ENCODE data around the gene MRPL34. TPM values are rescaled to one million over a fixed set of nuclear protein-coding genes. Genes with fewer than 3 reads are reported as not detected.

MRPL34 gene
- 46.3 and 58.0 TPM in 2 replicates for total RNA-seq

DNA sequence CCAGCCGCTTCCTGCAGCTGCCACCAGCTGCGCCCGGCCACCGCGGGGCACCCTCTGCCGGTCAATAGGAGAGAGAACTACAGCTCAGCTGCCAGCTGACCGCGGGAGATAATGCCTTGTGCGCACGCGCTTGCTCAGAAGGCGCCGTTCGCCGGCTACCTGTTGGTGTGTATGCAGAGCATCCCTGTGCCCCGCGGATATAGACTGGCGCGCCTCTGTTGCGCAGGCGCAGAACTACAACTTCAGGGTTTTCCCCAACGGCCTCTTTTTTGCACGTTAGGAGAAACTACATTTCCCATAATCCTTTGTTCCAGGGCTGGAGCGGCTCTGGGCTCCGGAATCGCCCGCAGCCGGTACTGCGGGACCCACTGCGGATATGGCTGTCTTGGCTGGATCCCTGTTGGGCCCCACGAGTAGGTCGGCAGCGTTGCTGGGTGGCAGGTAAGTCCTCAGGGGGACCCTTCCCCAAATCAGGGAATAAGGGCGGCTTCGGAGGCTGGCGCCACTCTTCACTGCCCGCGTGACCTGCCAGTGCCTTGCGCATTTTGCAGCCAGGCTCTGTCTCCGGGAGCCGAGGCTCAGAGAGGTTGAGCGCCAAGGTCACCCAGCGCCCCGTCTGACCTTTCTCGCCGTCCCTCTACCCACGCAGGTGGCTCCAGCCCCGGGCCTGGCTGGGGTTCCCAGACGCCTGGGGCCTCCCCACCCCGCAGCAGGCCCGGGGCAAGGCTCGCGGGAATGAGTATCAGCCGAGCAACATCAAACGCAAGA lies at the start of gene MRPL34:
TSS of gene MRPL34 (plus strand) at position 356 of the 768 bp plus-strand sequence. CDS start at position 377, 21 bp downstream.

DNA sequence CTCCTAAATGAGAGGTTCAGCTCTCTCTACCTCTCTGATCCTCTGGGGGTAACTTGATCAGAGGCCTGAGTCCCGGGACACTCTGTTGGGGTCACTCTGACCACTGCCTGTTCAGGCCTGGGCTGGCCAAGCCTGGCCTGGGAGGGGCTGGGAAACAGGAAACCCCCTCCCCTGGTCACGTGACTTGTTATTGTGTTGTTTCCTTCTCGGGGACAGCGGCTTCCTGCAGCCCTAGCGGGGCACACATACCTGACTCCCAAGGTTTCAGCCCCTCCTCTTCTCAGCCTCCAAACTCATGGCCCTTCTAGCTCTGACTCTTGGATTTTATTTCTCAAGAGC lies 41.1 kb upstream of the MRPL34 start, which contains the start of gene USHBP1:
TSS of gene USHBP1 (minus strand) at position 105 of the 339 bp plus-strand sequence. CDS start 446 bp downstream, outside the sequence.

DNA sequence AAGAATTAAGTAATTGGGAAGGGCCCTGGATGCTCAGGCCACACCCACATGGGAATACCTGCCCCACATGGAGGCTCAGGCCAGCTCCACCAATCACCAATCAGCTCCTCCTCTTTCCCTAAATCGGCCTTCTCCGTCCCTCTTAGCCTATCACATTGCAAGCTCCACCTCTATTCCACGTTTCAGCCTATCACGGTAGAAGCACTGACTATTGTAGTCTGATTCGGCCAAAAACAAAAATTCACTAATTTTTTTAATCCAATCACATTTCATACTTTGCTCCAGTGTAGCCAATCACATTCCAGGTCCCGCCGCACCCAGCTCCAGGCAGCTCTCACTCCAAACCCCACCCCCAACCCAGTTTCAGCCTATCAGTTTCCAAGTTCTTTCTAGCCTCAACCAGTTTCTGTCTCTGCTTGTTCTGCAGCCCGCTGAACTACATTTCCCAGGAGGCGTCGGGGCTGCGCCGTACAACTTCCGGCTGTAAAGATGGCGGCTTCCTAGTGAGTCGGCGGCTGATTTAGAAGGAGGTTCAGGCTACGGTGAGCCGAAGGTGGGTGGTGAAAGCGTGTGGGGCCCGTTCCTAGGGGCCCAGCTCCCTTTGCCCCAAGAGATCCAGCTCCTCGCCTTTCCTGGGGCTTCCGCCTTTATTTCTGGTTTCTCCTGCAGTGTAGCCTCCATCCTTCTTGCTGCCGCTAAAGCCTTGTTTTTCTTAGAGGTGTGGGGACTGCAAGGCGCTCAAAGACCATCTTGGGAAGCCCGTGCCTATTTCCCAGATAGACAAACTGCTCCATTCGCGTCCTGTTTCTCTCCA lies 38.5 kb upstream of the MRPL34 start, which contains the start of gene BABAM1:
TSS of gene BABAM1 (plus strand) at position 469 of the 814 bp plus-strand sequence. CDS start 1,364 bp downstream, outside the sequence.

DNA sequence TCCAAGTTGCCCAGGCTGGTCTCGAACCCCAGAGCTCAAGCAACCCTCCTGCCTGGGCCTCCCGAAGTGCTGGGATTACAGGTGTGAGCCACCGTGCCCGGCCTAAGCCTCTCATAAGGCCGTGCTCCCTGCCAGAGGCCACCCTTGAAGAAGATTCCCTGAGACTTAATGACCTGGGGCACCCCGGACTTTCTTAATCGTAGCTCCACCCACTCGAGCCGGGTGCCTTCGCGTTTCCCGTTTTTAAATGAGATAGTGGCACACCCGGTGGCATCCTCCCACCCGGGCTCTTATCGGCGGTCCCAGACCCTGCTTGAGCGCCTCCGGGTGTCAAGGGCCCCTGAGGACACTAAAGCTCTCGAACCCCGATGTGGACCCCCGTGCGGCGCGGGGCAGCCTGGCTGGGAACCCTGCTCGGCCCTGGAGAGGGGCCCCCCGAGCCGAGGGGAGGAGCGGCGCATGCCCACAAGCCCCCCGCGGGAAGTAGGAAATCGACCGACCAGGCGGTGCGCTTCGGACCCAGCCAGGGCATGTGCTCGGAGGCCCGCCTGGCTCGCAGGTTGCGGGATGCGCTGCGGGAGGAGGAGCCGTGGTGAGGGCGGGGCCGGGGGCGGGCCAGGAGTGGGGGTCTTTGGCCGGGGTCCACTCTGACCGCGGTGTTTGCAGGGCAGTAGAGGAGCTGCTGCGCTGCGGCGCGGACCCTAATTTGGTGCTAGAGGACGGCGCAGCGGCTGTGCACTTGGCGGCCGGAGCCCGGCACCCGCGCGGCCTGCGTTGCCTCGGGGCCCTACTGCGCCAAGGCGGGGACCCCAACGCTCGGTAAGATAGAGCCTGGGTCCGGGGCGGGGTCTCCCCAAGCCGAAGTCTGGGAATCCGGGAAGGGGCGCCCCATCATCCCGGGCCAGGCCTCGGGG lies 24.0 kb upstream of the MRPL34 start, which contains the start of gene ANKLE1:
TSS of gene ANKLE1 (plus strand) at position 511 of the 914 bp plus-strand sequence. CDS start at position 531, 20 bp downstream.

DNA sequence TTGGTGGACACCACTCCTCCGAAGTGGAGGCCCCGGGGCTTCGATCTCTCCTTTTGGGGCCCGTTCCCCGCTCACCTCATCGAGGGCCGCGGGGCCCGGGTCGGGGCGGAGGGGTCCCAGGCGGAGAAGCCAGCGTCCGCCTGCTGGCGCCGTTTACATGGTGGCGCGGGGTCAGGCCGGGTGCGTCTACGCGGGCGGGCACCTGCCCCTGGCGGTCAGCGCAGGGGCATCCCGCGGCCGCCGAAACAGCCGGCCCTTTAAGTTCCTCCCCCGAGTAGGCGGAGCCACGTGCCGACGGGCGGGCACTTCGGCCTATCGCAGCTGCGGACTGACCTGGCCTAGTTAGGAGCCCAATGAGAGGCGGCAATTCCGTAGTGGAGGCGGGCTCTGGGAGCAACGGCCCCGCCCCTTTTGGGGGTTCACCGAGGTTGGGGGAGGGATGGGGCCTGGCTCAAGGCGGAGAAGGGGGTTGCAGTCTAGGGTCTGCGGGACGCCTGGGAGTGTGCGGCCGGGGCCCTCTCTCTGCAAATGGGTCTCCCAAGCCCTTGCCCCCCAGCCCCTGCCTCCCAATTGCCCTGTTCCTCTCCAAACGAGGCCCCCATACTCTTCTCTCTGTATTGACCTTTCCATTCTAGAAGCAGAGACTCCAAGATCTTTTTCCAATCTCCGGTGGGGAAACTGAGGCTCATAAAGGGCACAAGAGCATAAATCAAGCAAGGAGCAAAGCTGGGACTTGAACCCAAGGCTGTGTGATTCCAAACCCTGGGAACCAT lies 2.3 kb upstream of the MRPL34 start, which contains the start of gene ABHD8:
TSS of gene ABHD8 (minus strand) at position 259 of the 773 bp plus-strand sequence. CDS start 1,809 bp downstream, outside the sequence.

DNA sequence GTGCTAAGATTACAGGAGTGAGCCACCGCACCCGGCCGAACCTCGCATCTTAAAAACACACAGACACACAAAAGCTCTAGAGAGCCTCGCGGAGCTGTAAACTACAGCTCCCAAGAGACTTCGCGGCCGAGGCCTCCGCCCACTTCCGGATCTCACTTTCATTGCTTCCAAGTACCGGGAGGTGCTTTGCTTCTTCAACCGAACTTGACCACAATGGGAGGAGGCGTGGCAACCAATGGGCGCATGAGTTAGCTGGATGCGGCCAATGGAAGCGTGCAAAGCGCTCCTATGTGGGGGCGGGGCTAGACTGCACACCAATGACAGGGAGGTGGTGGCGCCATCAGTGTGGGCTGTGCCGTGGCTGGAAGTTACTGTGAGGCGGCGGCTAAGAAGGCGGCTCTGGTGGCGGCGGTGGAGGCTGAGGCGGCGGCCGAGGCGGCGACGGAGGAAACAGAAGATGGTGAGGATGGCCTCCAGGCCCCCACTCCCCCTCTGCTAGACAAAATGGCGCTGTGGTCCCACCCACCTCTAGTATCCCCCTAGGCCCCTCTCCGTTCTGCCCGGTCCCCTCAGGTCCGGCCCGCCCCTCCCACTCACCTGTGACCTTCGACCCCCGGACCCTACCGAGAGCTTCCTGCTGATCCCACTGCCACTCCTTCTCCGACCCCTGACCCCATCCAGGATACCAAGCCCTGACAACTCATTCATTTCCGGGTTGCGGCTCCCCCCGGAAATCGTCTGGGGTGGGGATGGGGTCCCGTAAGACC lies 3.7 kb downstream of the MRPL34 start, which contains the start of gene DDA1:
TSS of gene DDA1 (plus strand) at position 366 of the 767 bp plus-strand sequence. CDS start at position 458, 92 bp downstream.

DNA sequence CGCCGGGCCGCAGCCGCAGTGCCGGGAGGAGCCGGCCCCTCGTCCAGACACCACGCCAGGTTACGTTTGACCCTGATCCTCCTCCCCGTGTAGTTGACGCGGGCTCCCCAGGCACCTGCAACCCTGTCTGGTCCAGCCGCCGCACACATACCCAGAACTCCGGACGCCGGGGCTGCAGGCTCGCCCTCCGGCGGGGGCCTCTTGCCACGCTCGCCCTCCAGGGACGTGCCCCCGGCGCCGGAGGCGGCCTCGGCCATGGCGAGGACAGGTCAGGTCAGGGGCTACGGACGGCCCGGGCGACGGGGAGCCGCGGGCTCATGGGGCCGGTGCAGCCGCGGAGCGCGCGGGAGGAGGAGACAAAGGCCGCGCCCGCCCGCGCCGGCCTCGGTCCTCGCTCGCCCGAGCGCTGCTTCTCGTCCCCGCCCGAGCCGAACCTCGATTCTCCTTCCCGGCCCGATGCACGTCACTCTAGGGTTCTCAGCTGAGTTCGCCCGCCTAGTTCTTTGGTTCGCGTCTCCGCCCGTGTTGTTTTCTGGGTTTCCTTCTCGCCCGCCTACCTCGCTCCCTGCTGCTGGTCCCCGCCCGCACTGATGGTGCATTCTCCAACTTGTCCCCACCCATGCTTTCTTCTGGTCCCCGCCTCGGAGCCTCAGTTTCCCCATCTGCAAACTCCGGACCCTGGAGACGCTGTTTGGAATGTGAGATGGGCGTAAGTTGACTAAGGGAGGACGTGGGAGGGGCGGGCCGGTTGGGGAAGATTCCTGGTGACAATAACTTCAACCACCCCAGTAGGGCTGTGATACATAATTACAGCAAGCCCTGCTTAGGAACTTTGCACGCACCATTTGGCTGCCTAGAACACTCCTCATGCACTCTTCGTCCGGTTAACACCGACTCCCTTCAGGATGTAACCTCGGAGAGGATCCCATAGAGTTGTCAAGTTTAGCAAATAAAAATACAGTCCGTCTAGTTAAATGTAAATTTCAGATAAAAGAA lies 29.0 kb downstream of the MRPL34 start, which contains the start of gene ANO8:
TSS of gene ANO8 (minus strand) at position 442 of the 996 bp plus-strand sequence. CDS start at position 257, 185 bp downstream.

DNA sequence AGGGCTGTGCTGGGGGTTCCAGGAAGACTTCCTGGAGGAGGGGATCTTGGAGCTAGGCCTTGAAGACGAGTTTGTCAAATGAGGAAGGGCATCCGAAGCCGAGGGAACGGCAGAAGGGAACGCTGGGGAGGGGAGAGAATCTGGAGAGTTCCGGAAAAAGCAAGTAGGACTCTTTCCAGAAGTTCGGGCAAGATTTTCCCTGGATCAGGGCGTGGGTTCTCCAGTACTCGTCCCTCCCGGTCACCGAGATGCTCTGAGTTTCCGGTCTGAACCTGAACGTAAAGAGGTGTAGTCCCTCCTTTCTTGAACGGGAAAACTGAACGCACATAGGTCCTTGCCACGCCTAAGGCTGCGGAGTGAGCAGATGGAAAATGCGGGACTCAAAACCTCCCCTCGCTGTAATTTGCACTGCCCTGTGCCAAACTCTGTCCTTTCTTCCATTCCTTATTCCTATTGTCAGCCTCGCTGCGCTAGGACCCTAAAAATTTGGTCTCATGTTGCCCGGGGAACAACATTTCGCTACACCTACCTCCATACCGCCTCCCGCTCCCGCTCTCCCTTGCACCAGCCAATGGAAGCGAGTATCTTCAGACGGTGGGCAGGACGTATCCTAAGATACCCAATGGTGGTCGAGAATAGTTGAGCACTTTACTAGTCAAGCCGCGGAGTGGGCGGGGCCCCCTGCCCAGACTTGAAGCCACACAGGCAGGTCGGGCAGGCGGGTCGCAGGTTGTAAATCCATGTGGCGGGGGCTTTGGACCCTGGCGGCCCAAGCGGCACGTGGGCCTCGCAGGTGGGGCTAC lies 31.4 kb downstream of the MRPL34 start, which contains the start of gene GTPBP3:
TSS of gene GTPBP3 (plus strand) at position 682 of the 803 bp plus-strand sequence. CDS start at position 741, 59 bp downstream.

Other genes starting within 250 kb of the MRPL34 start
- gene HAUS8, start 230.4 kb upstream of the MRPL34 start, total RNA-seq, result 1.3 and 1.7 TPM in 2 replicates
- 16.8 and 40.2 TPM in 2 replicates for gene MYO9B, start 230.1 kb upstream of the MRPL34 start, total RNA-seq
- gene USE1, start 90.5 kb upstream of the MRPL34 start, total RNA-seq, result 10.0 and 19.8 TPM in 2 replicates
- gene OCEL1, start 79.6 kb upstream of the MRPL34 start, total RNA-seq, result 1.4 and 3.0 TPM in 2 replicates
- gene NR2F6, start 60.0 kb upstream of the MRPL34 start, total RNA-seq, result 97.4 and 175 TPM in 2 replicates
- under 0.01 TPM in 1 of 2 replicates, not detected in the other for gene USHBP1, start 41.1 kb upstream of the MRPL34 start, total RNA-seq
- gene BABAM1, start 38.4 kb upstream of the MRPL34 start, total RNA-seq, result 37.7 and 97.6 TPM in 2 replicates
- under 0.01 and 0.72 TPM in 2 replicates for gene ANKLE1, start 24.0 kb upstream of the MRPL34 start, total RNA-seq
- 11.1 and 11.6 TPM in 2 replicates for gene ABHD8, start 2.4 kb upstream of the MRPL34 start, total RNA-seq
- 10.4 and 11.1 TPM in 2 replicates for gene DDA1, start 3.7 kb downstream of the MRPL34 start, total RNA-seq
- gene ANO8, start 29.0 kb downstream of the MRPL34 start, total RNA-seq, result 4.8 and 4.9 TPM in 2 replicates
- gene GTPBP3, start 31.7 kb downstream of the MRPL34 start, total RNA-seq, result 20.5 and 71.6 TPM in 2 replicates
- not detected in 2 replicates for gene PLVAP, start 71.5 kb downstream of the MRPL34 start, total RNA-seq
- gene CCDC194, start 88.3 kb downstream of the MRPL34 start, total RNA-seq, result not detected in 2 replicates
- gene BST2, start 99.8 kb downstream of the MRPL34 start, total RNA-seq, result 8.7 and 26.3 TPM in 2 replicates
- 46.0 and 47.2 TPM in 2 replicates for gene MVB12A, start 114.2 kb downstream of the MRPL34 start, total RNA-seq
- gene TMEM221, start 142.8 kb downstream of the MRPL34 start, total RNA-seq, result under 0.01 and 0.24 TPM in 2 replicates
- gene NXNL1, start 155.1 kb downstream of the MRPL34 start, total RNA-seq, result not detected in 2 replicates
- gene SLC27A1, start 164.7 kb downstream of the MRPL34 start, total RNA-seq, result 15.3 and 15.7 TPM in 2 replicates
- gene PGLS, start 205.8 kb downstream of the MRPL34 start, total RNA-seq, result 90.8 and 105 TPM in 2 replicates
- gene COLGALT1, start 249.8 kb downstream of the MRPL34 start, total RNA-seq, result 74.0 and 93.0 TPM in 2 replicates

Data from tracheal epithelial cell (primary cell).